Measurements from ENCODE around the gene CLCN7. TPM values are rescaled to one million over a fixed set of nuclear protein-coding genes. Genes with fewer than 3 reads are reported as not detected.

Gene CLCN7
- total and polyA plus RNA-seq, 9 of the 15 experiments (the other 6 are each of a cell fraction or from before 2014, with no cell fraction given): 0.06 to 126 (median 18.7) TPM

DNA sequence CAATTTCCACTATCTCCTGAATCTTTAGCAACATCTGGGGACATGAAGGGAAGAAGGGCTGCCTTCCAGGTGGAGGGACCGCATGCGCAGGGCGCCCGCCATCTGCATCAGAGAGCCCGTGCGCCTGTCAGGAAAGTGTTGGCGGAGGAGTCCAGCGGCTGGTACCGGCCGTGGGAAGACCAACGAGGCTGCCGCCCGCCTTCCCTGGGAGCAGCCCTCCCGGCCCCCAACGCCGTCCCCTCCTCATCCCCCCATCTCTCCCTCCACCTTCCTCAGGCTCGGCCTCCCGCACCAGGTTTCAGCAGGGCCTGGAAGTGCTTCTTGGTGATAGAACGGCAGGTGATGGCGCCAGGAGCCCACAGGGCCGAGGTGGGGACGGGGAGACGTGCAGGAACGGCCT lies 8.8 kb downstream of the CLCN7 start (continued):
- TF ChIP-seq, protein P1, sequence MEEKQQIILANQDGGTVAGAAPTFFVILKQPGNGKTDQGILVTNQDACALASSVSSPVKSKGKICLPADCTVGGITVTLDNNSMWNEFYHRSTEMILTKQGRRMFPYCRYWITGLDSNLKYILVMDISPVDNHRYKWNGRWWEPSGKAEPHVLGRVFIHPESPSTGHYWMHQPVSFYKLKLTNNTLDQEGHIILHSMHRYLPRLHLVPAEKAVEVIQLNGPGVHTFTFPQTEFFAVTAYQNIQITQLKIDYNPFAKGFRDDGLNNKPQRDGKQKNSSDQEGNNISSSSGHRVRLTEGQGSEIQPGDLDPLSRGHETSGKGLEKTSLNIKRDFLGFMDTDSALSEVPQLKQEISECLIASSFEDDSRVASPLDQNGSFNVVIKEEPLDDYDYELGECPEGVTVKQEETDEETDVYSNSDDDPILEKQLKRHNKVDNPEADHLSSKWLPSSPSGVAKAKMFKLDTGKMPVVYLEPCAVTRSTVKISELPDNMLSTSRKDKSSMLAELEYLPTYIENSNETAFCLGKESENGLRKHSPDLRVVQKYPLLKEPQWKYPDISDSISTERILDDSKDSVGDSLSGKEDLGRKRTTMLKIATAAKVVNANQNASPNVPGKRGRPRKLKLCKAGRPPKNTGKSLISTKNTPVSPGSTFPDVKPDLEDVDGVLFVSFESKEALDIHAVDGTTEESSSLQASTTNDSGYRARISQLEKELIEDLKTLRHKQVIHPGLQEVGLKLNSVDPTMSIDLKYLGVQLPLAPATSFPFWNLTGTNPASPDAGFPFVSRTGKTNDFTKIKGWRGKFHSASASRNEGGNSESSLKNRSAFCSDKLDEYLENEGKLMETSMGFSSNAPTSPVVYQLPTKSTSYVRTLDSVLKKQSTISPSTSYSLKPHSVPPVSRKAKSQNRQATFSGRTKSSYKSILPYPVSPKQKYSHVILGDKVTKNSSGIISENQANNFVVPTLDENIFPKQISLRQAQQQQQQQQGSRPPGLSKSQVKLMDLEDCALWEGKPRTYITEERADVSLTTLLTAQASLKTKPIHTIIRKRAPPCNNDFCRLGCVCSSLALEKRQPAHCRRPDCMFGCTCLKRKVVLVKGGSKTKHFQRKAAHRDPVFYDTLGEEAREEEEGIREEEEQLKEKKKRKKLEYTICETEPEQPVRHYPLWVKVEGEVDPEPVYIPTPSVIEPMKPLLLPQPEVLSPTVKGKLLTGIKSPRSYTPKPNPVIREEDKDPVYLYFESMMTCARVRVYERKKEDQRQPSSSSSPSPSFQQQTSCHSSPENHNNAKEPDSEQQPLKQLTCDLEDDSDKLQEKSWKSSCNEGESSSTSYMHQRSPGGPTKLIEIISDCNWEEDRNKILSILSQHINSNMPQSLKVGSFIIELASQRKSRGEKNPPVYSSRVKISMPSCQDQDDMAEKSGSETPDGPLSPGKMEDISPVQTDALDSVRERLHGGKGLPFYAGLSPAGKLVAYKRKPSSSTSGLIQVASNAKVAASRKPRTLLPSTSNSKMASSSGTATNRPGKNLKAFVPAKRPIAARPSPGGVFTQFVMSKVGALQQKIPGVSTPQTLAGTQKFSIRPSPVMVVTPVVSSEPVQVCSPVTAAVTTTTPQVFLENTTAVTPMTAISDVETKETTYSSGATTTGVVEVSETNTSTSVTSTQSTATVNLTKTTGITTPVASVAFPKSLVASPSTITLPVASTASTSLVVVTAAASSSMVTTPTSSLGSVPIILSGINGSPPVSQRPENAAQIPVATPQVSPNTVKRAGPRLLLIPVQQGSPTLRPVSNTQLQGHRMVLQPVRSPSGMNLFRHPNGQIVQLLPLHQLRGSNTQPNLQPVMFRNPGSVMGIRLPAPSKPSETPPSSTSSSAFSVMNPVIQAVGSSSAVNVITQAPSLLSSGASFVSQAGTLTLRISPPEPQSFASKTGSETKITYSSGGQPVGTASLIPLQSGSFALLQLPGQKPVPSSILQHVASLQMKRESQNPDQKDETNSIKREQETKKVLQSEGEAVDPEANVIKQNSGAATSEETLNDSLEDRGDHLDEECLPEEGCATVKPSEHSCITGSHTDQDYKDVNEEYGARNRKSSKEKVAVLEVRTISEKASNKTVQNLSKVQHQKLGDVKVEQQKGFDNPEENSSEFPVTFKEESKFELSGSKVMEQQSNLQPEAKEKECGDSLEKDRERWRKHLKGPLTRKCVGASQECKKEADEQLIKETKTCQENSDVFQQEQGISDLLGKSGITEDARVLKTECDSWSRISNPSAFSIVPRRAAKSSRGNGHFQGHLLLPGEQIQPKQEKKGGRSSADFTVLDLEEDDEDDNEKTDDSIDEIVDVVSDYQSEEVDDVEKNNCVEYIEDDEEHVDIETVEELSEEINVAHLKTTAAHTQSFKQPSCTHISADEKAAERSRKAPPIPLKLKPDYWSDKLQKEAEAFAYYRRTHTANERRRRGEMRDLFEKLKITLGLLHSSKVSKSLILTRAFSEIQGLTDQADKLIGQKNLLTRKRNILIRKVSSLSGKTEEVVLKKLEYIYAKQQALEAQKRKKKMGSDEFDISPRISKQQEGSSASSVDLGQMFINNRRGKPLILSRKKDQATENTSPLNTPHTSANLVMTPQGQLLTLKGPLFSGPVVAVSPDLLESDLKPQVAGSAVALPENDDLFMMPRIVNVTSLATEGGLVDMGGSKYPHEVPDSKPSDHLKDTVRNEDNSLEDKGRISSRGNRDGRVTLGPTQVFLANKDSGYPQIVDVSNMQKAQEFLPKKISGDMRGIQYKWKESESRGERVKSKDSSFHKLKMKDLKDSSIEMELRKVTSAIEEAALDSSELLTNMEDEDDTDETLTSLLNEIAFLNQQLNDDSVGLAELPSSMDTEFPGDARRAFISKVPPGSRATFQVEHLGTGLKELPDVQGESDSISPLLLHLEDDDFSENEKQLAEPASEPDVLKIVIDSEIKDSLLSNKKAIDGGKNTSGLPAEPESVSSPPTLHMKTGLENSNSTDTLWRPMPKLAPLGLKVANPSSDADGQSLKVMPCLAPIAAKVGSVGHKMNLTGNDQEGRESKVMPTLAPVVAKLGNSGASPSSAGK (IDR thresholded peaks at IDR 0.05): no peak
- TF ChIP-seq, protein P2, sequence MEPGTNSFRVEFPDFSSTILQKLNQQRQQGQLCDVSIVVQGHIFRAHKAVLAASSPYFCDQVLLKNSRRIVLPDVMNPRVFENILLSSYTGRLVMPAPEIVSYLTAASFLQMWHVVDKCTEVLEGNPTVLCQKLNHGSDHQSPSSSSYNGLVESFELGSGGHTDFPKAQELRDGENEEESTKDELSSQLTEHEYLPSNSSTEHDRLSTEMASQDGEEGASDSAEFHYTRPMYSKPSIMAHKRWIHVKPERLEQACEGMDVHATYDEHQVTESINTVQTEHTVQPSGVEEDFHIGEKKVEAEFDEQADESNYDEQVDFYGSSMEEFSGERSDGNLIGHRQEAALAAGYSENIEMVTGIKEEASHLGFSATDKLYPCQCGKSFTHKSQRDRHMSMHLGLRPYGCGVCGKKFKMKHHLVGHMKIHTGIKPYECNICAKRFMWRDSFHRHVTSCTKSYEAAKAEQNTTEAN (CRISPR knock-in tag; IDR thresholded peaks at IDR 0.05): no peak
- TF ChIP-seq ZNF347 (CRISPR knock-in tag; IDR thresholded peaks at IDR 0.05; ENCODE audit: low read depth) (no peak), BRD4 (IDR thresholded peaks at IDR 0.05) (no peak), GABPB2 (CRISPR knock-in tag; conservative IDR thresholded peaks at IDR 0.05) (no peak), PCBP2 (IDR thresholded peaks at IDR 0.05; ENCODE audit: low read depth, low read length, poor library complexity, severe bottlenecking) (no peak), KAT7 (CRISPR knock-in tag; IDR thresholded peaks at IDR 0.05; ENCODE audit: borderline replicate concordance) (no peak), SMAD3 (CRISPR knock-in tag; conservative IDR thresholded peaks at IDR 0.05) (no peak), MYC (IDR thresholded peaks at IDR 0.05; ENCODE audit: low read depth, low read length) (no peak), MYC (CRISPR knock-in tag; IDR thresholded peaks at IDR 0.05; ENCODE audit: borderline replicate concordance, low read depth) (no peak)
- TF ChIP-seq, protein P3, sequence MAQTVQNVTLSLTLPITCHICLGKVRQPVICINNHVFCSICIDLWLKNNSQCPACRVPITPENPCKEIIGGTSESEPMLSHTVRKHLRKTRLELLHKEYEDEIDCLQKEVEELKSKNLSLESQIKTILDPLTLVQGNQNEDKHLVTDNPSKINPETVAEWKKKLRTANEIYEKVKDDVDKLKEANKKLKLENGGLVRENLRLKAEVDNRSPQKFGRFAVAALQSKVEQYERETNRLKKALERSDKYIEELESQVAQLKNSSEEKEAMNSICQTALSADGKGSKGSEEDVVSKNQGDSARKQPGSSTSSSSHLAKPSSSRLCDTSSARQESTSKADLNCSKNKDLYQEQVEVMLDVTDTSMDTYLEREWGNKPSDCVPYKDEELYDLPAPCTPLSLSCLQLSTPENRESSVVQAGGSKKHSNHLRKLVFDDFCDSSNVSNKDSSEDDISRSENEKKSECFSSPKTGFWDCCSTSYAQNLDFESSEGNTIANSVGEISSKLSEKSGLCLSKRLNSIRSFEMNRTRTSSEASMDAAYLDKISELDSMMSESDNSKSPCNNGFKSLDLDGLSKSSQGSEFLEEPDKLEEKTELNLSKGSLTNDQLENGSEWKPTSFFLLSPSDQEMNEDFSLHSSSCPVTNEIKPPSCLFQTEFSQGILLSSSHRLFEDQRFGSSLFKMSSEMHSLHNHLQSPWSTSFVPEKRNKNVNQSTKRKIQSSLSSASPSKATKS (CRISPR knock-in tag; IDR thresholded peaks at IDR 0.05): no peak

All from K562 (cell line).